Keratinocyte (primary cell): ENCODE measurements around the gene AFTPH. TPM values are rescaled to one million over a fixed set of nuclear protein-coding genes. Genes with fewer than 3 reads are reported as not detected.

Experiments
- DNase-seq: peaks from one replicate; pipeline ENCODE4 v3.0.0-alpha.2; 2011; ENCODE audit warnings: low read depth, missing footprints, low spot score
- FAIRE-seq: peaks from 2 replicates; lab custom pipeline; 2011; peaks lifted over from hg19 to GRCh38; lab: Jason Lieb, UNC
- H2AFZ ChIP-seq: 2 replicates; pipeline ENCODE4 v1.6.0; 2012; ENCODE audit warnings: low read length, control low read depth, inconsistent platforms; ENCODE audit not compliant: control insufficient read depth
- H3K27ac ChIP-seq: 2 replicates; pipeline ENCODE4 v1.5.1; 2011; ENCODE audit warnings: low read length; ENCODE audit not compliant: control insufficient read depth, insufficient read depth
- H3K27me3 ChIP-seq: 3 replicates; pipeline ENCODE4 v1.6.0; 2011; ENCODE audit warnings: low read length; ENCODE audit not compliant: control insufficient read depth, insufficient read depth; ENCODE audit errors: extremely low read depth
- H3K36me3 ChIP-seq, 2 experiments: 2 replicates in 1 of 2; 3 replicates in 1 of 2; pipeline ENCODE4 v1.5.1; 2011; ENCODE audit warnings: low read length in 2 of 2, mild to moderate bottlenecking in 1 of 2; ENCODE audit not compliant: control insufficient read depth in 2 of 2, insufficient read depth in 2 of 2; ENCODE audit errors: extremely low read depth in 1 of 2
- H3K4me1 ChIP-seq: 3 replicates; pipeline ENCODE4 v1.5.1; 2011; ENCODE audit warnings: low read length; ENCODE audit not compliant: control insufficient read depth, insufficient read depth; ENCODE audit errors: extremely low read depth
- H3K4me2 ChIP-seq: 3 replicates; pipeline ENCODE4 v1.6.0; 2011; ENCODE audit warnings: low read depth, low read length; ENCODE audit not compliant: control insufficient read depth, insufficient read depth; ENCODE audit errors: extremely low read depth
- H3K4me3 ChIP-seq, 3 experiments: fragments of 200-600 bp in 1 of 3; sonication (generic) in 1 of 3; 2 replicates in 2 of 3; 3 replicates in 1 of 3; pipeline ENCODE4 v1.5.1; 2011 to 2016; ENCODE audit warnings: low read length in 3 of 3, mild to moderate bottlenecking in 3 of 3, control low read depth in 2 of 3, inconsistent platforms in 1 of 3, low read depth in 1 of 3, mixed read lengths in 1 of 3, mixed run types in 1 of 3, moderate library complexity in 1 of 3; ENCODE audit not compliant: control insufficient read depth in 2 of 3, insufficient read depth in 2 of 3; ENCODE audit errors: extremely low read depth in 1 of 3
- H3K79me2 ChIP-seq: 2 replicates; pipeline ENCODE4 v1.6.0; 2012; ENCODE audit warnings: low read length; ENCODE audit not compliant: control insufficient read depth, insufficient read depth
- H3K9ac ChIP-seq: 3 replicates; pipeline ENCODE4 v1.6.0; 2011; ENCODE audit warnings: low read length; ENCODE audit not compliant: control insufficient read depth, insufficient read depth; ENCODE audit errors: extremely low read depth
- H3K9me1 ChIP-seq: 3 replicates; pipeline ENCODE4 v1.6.0; 2011; ENCODE audit warnings: low read length; ENCODE audit not compliant: control insufficient read depth, insufficient read depth; ENCODE audit errors: extremely low read depth
- H3K9me3 ChIP-seq: 2 replicates; pipeline ENCODE4 v1.5.1; 2012; ENCODE audit warnings: low read depth, low read length; ENCODE audit not compliant: control insufficient read depth
- H4K20me1 ChIP-seq: 3 replicates; pipeline ENCODE4 v1.6.0; 2011; ENCODE audit warnings: low read length; ENCODE audit not compliant: control insufficient read depth, insufficient read depth; ENCODE audit errors: extremely low read depth
- EZH2 ChIP-seq: IDR thresholded peaks from one replicate; pipeline ENCODE4 v1.6.1; 2012; ENCODE audit warnings: inconsistent platforms, mild to moderate bottlenecking, low read length, moderate library complexity
- dilution Hi-C: fragments of 300-500 bp; cut with MboI; formaldehyde crosslinking; loops from one replicate; pipeline ENCODE4 v1.7.0; 2020; ENCODE audit warnings: low sequenced_read_pairs; ENCODE audit not compliant: extremely low pct_ligation_motif_present
- polyA plus RNA-seq, 5 experiments: library from polyadenylated mRNA; depleted of rRNA in 3 of 5; stranded (reverse) in 3 of 5; stranded (forward) in 1 of 5; unstranded in 1 of 5; fragments of >200 nt; gene quantifications; 1 replicate in 1 of 5; 2 replicates in 3 of 5; 3 replicates in 1 of 5; pipeline versions ENCODE4 v1.2.1 to v1.2.3, GENCODE V29; 2011 to 2012; ENCODE audit warnings: missing spikeins in 2 of 5, low read depth in 1 of 5, low replicate concordance in 1 of 5
- TF ChIP-seq, protein P1 (sequence below), 3 experiments: IDR thresholded peaks in 1 of 3; conservative IDR thresholded peaks in 1 of 3; optimal IDR thresholded peaks in 1 of 3; 2 replicates in 2 of 3; 3 replicates in 1 of 3; pipeline versions ENCODE3 to v1.5.1; 2011; ENCODE audit warnings: low read length in 3 of 3, mild to moderate bottlenecking in 3 of 3, moderate library complexity in 2 of 3, control low read depth in 1 of 3, inconsistent platforms in 1 of 3; ENCODE audit not compliant: insufficient read depth in 2 of 3; ENCODE audit errors: extremely low read depth in 1 of 3

Gene AFTPH
- polyA plus RNA-seq, 1 donor (not counting 4 experiments of a cell fraction or from before 2014, with no cell fraction given) = 28.3 TPM

DNA sequence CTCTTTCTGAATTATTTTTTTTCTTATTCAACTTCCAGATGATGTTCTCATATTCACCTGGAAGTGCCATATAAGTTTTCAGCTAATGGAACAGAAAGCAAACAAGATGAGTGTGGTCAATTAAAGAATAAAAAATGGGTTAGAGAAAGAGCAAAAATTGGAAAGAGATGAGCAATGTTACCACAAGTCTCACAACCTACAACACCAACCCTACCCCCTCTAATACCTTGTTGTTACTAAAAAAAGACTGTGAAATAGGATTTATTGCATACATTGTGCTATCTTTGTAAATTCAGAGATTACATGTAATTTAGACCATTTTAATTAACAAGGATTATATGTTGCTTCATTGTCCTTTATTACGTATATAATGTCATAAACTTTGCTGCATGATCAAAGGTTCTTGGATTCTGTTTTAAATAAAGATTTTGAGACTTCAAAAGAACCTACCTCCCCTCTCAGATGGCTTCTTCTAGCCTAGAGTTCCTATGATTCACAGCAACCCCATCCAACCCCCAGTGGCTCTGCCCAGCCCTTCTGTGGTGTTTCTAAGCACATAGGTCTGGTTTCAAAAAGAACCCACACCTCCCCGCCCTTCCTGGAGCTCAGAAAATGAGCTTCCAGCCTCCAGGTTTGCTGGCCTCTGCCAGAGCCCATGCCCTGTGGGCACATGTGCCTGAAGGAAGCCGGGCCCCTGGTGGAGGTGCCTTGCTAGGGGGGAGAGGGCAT is 45.5 kb upstream of the AFTPH start:
- Histone ChIP-seq H3K9ac (no peak overlapping the region), H3K27ac (peak overlapping the region; percentile 17), H3K4me2 (peak overlapping the region; percentile 1), H3K36me3 (no peaks in the 10 kb centered on the region), H3K27me3 (no peaks in the 10 kb centered on the region), H3K4me3 (no peak overlapping the region), H2AFZ (no peak overlapping the region), H3K9me3 (no peaks in the 10 kb centered on the region), H3K79me2 (no peaks in the 10 kb centered on the region), H3K9me1 (no peaks in the 10 kb centered on the region), H3K4me1 (peaks cover 20% of the 10 kb centered on the region), H4K20me1 (no peaks in the 10 kb centered on the region)
- FAIRE-seq = no peak
- dilution Hi-C loops = no loop called here
- TF ChIP-seq, protein P1, sequence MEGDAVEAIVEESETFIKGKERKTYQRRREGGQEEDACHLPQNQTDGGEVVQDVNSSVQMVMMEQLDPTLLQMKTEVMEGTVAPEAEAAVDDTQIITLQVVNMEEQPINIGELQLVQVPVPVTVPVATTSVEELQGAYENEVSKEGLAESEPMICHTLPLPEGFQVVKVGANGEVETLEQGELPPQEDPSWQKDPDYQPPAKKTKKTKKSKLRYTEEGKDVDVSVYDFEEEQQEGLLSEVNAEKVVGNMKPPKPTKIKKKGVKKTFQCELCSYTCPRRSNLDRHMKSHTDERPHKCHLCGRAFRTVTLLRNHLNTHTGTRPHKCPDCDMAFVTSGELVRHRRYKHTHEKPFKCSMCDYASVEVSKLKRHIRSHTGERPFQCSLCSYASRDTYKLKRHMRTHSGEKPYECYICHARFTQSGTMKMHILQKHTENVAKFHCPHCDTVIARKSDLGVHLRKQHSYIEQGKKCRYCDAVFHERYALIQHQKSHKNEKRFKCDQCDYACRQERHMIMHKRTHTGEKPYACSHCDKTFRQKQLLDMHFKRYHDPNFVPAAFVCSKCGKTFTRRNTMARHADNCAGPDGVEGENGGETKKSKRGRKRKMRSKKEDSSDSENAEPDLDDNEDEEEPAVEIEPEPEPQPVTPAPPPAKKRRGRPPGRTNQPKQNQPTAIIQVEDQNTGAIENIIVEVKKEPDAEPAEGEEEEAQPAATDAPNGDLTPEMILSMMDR (optimal IDR thresholded peaks at IDR 0.05 in 1 of 3, IDR thresholded peaks at IDR 0.05 in 1 of 3, conservative IDR thresholded peaks at IDR 0.05 in 1 of 3; ENCODE audit: extremely low read depth in 1 of 3, insufficient read depth in 2 of 3, low read length in 3 of 3) = no peak
- DNase-seq = no peak

DNA sequence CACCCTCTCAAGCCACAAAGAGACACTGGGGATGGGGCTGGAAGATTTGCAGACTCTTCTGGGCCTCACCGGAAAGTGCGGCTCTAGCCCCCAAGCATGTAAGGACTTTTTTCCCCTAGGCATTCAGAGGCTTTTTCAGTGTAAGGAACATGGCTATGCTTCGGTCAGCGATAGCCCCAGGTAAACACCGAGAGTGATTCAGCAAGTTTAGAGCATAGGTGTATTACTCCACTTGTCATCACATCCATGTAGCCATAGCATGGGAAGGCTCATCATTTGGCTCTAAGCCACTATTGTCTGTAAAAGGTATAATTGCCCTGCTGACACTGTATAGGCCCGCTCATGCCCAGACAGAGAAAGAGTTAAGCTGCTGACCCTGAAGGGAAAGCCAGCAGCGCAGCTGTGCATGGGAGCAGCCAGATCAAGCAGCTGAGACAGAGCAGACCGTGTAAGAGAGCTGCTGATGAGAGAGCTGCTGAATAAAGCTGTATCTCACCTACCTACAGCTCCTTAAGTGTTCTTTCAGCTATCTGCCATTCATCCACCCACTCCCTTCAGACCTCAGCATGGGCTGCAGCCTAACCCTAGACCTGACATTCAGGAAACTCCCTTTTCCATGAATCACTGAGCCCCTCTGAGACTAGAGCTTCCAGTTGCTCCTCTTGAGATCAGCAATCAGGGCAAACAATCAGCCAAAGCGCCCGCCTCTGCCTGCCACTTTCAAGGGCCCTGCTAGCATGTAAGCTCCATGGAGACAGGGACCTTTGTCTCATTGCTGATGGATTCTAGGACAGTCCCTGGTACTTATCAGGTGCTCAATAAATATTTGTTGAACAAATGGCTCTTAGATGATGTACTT is 44.6 kb upstream of the AFTPH start:
- Histone ChIP-seq H3K9me3 (no peaks in the 10 kb centered on the region), H3K4me2 (peak overlapping the region; percentile 1), H3K27ac (peak overlapping the region; percentile 17), H4K20me1 (no peaks in the 10 kb centered on the region), H2AFZ (no peak overlapping the region), H3K27me3 (no peaks in the 10 kb centered on the region), H3K9me1 (no peaks in the 10 kb centered on the region), H3K36me3 (no peaks in the 10 kb centered on the region), H3K4me3 (no peak overlapping the region), H3K9ac (no peak overlapping the region), H3K4me1 (peaks cover 20% of the 10 kb centered on the region), H3K79me2 (no peaks in the 10 kb centered on the region)
- dilution Hi-C loops = no loop called here
- DNase-seq (no peak), FAIRE-seq (peak; percentile 26)
- TF ChIP-seq EZH2 = no peak
- TF ChIP-seq, protein P1 (optimal IDR thresholded peaks at IDR 0.05 in 1 of 3, IDR thresholded peaks at IDR 0.05 in 1 of 3, conservative IDR thresholded peaks at IDR 0.05 in 1 of 3; ENCODE audit: extremely low read depth in 1 of 3, insufficient read depth in 2 of 3, low read length in 3 of 3) = no peak
